ENCODE results near the gene PKDREJ. TPM values are rescaled to one million over a fixed set of nuclear protein-coding genes. Genes with fewer than 3 reads are reported as not detected.

Gene PKDREJ
- total and polyA plus RNA-seq, 2 experiments from 2014 or later: not detected

DNA sequence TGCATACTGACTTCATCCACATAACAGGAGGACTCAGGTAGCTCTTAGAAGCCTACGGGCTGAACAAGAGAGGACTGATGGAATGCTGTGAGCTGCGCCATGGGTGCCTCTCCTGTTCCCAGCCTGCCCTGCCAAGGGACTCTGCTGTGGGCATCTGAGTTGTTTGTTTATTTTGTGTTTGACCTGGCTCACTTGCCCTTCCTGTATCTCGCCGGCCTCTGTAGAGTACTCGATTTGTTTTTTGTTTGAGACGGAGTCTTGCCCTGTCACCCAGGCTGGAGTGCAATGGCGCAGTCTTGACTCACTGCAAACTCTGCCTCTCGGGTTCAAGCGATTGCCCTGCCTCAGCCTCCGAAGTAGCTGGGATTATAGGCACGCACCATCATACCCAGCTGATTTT is 6.4 kb upstream of the PKDREJ start:
- Mint-ChIP-seq H3K27me3 (ENCODE audit: insufficient read depth, low read depth, poor library complexity) (peaks cover 20% of the 10 kb centered on the region), H3K36me3 (ENCODE audit: low read depth) (peaks cover 26% of the 10 kb centered on the region), H3K9me3 (peaks cover 25% of the 10 kb centered on the region), H3K4me3 (peak overlapping the region; percentile 30; the same call in 1 of the 3 replicates), H3K4me1 (peaks cover 7% of the 10 kb centered on the region), H3K27ac (no peak overlapping the region)
- DNase-seq (ENCODE audit: low spot score) (no peak), ATAC-seq (no peak)
- Histone ChIP-seq H3K4me2 (no peak overlapping the region), H3K4me1 (ENCODE audit: insufficient read depth) (no peaks in the 10 kb centered on the region), H4K20me1 (replicated peaks; ENCODE audit: insufficient read depth) (no peaks in the 10 kb centered on the region; the same call in none of the 2 replicates), H3F3A (replicated peaks; ENCODE audit: low read depth) (no peaks in the 10 kb centered on the region), H3K79me2 (replicated peaks; ENCODE audit: insufficient read depth) (no peaks in the 10 kb centered on the region), H3K4me3 (no peak overlapping the region), H3K36me3 (ENCODE audit: insufficient read depth) (0 out of 2 replicates have a peak, but pooled peaks cover 3% of the 10 kb centered on the region), H3K27me3 (ENCODE audit: insufficient read depth) (peaks cover 15% of the 10 kb centered on the region), H2AFZ (no peak overlapping the region), H3K27ac (ENCODE audit: low read depth) (no peak overlapping the region), H3K9me2 (ENCODE audit: insufficient read depth) (no peaks in the 10 kb centered on the region)
- TF ChIP-seq, protein P1, sequence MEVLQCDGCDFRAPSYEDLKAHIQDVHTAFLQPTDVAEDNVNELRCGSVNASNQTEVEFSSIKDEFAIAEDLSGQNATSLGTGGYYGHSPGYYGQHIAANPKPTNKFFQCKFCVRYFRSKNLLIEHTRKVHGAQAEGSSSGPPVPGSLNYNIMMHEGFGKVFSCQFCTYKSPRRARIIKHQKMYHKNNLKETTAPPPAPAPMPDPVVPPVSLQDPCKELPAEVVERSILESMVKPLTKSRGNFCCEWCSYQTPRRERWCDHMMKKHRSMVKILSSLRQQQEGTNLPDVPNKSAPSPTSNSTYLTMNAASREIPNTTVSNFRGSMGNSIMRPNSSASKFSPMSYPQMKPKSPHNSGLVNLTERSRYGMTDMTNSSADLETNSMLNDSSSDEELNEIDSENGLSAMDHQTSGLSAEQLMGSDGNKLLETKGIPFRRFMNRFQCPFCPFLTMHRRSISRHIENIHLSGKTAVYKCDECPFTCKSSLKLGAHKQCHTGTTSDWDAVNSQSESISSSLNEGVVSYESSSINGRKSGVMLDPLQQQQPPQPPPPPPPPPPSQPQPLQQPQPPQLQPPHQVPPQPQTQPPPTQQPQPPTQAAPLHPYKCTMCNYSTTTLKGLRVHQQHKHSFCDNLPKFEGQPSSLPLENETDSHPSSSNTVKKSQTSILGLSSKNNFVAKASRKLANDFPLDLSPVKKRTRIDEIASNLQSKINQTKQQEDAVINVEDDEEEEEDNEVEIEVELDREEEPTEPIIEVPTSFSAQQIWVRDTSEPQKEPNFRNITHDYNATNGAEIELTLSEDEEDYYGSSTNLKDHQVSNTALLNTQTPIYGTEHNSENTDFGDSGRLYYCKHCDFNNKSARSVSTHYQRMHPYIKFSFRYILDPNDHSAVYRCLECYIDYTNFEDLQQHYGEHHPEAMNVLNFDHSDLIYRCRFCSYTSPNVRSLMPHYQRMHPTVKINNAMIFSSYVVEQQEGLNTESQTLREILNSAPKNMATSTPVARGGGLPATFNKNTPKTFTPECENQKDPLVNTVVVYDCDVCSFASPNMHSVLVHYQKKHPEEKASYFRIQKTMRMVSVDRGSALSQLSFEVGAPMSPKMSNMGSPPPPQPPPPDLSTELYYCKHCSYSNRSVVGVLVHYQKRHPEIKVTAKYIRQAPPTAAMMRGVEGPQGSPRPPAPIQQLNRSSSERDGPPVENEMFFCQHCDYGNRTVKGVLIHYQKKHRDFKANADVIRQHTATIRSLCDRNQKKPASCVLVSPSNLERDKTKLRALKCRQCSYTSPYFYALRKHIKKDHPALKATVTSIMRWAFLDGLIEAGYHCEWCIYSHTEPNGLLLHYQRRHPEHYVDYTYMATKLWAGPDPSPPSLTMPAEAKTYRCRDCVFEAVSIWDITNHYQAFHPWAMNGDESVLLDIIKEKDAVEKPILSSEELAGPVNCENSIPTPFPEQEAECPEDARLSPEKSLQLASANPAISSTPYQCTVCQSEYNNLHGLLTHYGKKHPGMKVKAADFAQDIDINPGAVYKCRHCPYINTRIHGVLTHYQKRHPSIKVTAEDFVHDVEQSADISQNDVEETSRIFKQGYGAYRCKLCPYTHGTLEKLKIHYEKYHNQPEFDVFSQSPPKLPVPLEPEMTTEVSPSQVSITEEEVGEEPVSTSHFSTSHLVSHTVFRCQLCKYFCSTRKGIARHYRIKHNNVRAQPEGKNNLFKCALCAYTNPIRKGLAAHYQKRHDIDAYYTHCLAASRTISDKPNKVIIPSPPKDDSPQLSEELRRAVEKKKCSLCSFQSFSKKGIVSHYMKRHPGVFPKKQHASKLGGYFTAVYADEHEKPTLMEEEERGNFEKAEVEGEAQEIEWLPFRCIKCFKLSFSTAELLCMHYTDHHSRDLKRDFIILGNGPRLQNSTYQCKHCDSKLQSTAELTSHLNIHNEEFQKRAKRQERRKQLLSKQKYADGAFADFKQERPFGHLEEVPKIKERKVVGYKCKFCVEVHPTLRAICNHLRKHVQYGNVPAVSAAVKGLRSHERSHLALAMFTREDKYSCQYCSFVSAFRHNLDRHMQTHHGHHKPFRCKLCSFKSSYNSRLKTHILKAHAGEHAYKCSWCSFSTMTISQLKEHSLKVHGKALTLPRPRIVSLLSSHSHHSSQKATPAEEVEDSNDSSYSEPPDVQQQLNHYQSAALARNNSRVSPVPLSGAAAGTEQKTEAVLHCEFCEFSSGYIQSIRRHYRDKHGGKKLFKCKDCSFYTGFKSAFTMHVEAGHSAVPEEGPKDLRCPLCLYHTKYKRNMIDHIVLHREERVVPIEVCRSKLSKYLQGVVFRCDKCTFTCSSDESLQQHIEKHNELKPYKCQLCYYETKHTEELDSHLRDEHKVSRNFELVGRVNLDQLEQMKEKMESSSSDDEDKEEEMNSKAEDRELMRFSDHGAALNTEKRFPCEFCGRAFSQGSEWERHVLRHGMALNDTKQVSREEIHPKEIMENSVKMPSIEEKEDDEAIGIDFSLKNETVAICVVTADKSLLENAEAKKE (CRISPR knock-in tag; IDR thresholded peaks at IDR 0.05): no peak
- TF ChIP-seq, protein P2, sequence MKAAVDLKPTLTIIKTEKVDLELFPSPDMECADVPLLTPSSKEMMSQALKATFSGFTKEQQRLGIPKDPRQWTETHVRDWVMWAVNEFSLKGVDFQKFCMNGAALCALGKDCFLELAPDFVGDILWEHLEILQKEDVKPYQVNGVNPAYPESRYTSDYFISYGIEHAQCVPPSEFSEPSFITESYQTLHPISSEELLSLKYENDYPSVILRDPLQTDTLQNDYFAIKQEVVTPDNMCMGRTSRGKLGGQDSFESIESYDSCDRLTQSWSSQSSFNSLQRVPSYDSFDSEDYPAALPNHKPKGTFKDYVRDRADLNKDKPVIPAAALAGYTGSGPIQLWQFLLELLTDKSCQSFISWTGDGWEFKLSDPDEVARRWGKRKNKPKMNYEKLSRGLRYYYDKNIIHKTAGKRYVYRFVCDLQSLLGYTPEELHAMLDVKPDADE (IDR thresholded peaks at IDR 0.05): no peak
- TF ChIP-seq STAT1 (IDR thresholded peaks at IDR 0.05; ENCODE audit: unreplicated experiment): no peak
- no peak for TF ChIP-seq CREB1 (CRISPR knock-in tag; IDR thresholded peaks at IDR 0.05; ENCODE audit: low read depth)
- TF ChIP-seq ZNF331 (CRISPR knock-in tag; IDR thresholded peaks at IDR 0.05; ENCODE audit: low read depth): no peak
- TF ChIP-seq NANOG (IDR thresholded peaks at IDR 0.05; ENCODE audit: borderline replicate concordance): no peak

Data from GM23338 (cell line).